ENCODE data around the gene RIMBP2. TPM values are rescaled to one million over a fixed set of nuclear protein-coding genes. Genes with fewer than 3 reads are reported as not detected.

RIMBP2 gene
- total and polyA plus RNA-seq, 2 experiments from 2014 or later = 0.31 to 0.37 TPM

- DNase-seq (ENCODE audit: low spot score) = no peak
- Mint-ChIP-seq H3K9me3 (peaks cover 82% of the 10 kb centered on the region), H3K4me3 (no peak overlapping the region), H3K4me1 (peaks cover 9% of the 10 kb centered on the region; the same call in 2 of the 3 replicates), H3K36me3 (ENCODE audit: low read depth) (peaks cover 26% of the 10 kb centered on the region), H3K27ac (no peak overlapping the region), H3K27me3 (ENCODE audit: insufficient read depth, low read depth, poor library complexity) (peaks cover 13% of the 10 kb centered on the region)
- Histone ChIP-seq H3K4me3 (no peak overlapping the region), H3K4me1 (ENCODE audit: insufficient read depth) (no peaks in the 10 kb centered on the region), H3K36me3 (ENCODE audit: insufficient read depth) (no peaks in the 10 kb centered on the region), H2AFZ (no peak overlapping the region), H3K79me2 (replicated peaks; ENCODE audit: insufficient read depth) (no peaks in the 10 kb centered on the region), H3K4me2 (no peak overlapping the region), H3K9me2 (ENCODE audit: insufficient read depth) (no peaks in the 10 kb centered on the region), H4K20me1 (replicated peaks; ENCODE audit: insufficient read depth) (no peaks in the 10 kb centered on the region), H3F3A (replicated peaks; ENCODE audit: low read depth) (no peaks in the 10 kb centered on the region), H3K27ac (ENCODE audit: low read depth) (no peak overlapping the region), H3K27me3 (ENCODE audit: insufficient read depth) (no peaks in the 10 kb centered on the region)
- ATAC-seq = no peak
- TF ChIP-seq POLR2AphosphoS5 (IDR thresholded peaks at IDR 0.05; ENCODE audit: low read depth) (no peak), ZNF114 (CRISPR knock-in tag; IDR thresholded peaks at IDR 0.05) (no peak), REST (IDR thresholded peaks at IDR 0.05; ENCODE audit: unreplicated experiment) (no peak), STAT1 (IDR thresholded peaks at IDR 0.05; ENCODE audit: unreplicated experiment) (no peak)
Observed at GRCh38 chr12:130703733-130704375, 12.2 kb downstream of the RIMBP2 start.

- no peak overlapping the region for H2AFZ ChIP-seq
- H3K4me1 ChIP-seq (ENCODE audit: insufficient read depth) = no peaks in the 10 kb centered on the region
- H3K4me1 Mint-ChIP-seq = peaks cover 9% of the 10 kb centered on the region; the same call in 2 of the 3 replicates
- H3K9me3 Mint-ChIP-seq = peaks cover 79% of the 10 kb centered on the region
- H3K27ac Mint-ChIP-seq = no peak overlapping the region
- no peak for DNase-seq (ENCODE audit: low spot score)
- H3K27me3 Mint-ChIP-seq (ENCODE audit: insufficient read depth, low read depth, poor library complexity) = peaks cover 13% of the 10 kb centered on the region
- no peaks in the 10 kb centered on the region for H4K20me1 ChIP-seq (replicated peaks; ENCODE audit: insufficient read depth)
- no peaks in the 10 kb centered on the region for H3K9me2 ChIP-seq (ENCODE audit: insufficient read depth)
- no peak for ATAC-seq
- H3K4me2 ChIP-seq = no peak overlapping the region
- H3K79me2 ChIP-seq (replicated peaks; ENCODE audit: insufficient read depth) = no peaks in the 10 kb centered on the region
- no peak overlapping the region for H3K27ac ChIP-seq (ENCODE audit: low read depth)
- no peaks in the 10 kb centered on the region for H3F3A ChIP-seq (replicated peaks; ENCODE audit: low read depth)
- no peak overlapping the region for H3K4me3 Mint-ChIP-seq
- H3K4me3 ChIP-seq = no peak overlapping the region
- no peaks in the 10 kb centered on the region for H3K27me3 ChIP-seq (ENCODE audit: insufficient read depth)
- H3K36me3 ChIP-seq (ENCODE audit: insufficient read depth) = no peaks in the 10 kb centered on the region
- peaks cover 26% of the 10 kb centered on the region for H3K36me3 Mint-ChIP-seq (ENCODE audit: low read depth)
- TF ChIP-seq ZNF114 (CRISPR knock-in tag; IDR thresholded peaks at IDR 0.05) (no peak), REST (IDR thresholded peaks at IDR 0.05; ENCODE audit: unreplicated experiment) (no peak), JUNB (IDR thresholded peaks at IDR 0.05; ENCODE audit: unreplicated experiment) (no peak), POLR2AphosphoS5 (IDR thresholded peaks at IDR 0.05; ENCODE audit: low read depth) (no peak), CREB1 (CRISPR knock-in tag; IDR thresholded peaks at IDR 0.05; ENCODE audit: low read depth) (no peak), CTCF (conservative IDR thresholded peaks at IDR 0.05; ENCODE audit: low read depth in 2 of 2) (no peak), STAT1 (IDR thresholded peaks at IDR 0.05; ENCODE audit: unreplicated experiment) (no peak), ETS1 (IDR thresholded peaks at IDR 0.05) (no peak), EZH2 (IDR thresholded peaks at IDR 0.05; ENCODE audit: low read depth, unreplicated experiment) (no peak), EZH2phosphoT487 (IDR thresholded peaks at IDR 0.05; ENCODE audit: unreplicated experiment) (no peak)
Observed at GRCh38 chr12:130702966-130703732, 12.9 kb downstream of the RIMBP2 start.
